Left lobe of liver (tissue), 1 donor: ENCODE data around the gene LTBR. TPM values are rescaled to one million over a fixed set of nuclear protein-coding genes. Genes with fewer than 3 reads are reported as not detected.

Experiments used
- total RNA-seq: library from RNA; stranded (reverse); gene quantifications from one replicate; pipeline ENCODE4 v1.2.1, GENCODE V29; 2021
- donor health status: DM: no; HTN: yes; CAD: no.

The LTBR gene
- total RNA-seq, 1 donor from 2014 or later, result 106 TPM

Other genes with a start within 250 kb of the LTBR start
- gene CD9, start 183.8 kb upstream of the LTBR start, total RNA-seq, result 21.2 TPM
- gene PLEKHG6, start 73.5 kb upstream of the LTBR start, total RNA-seq, result 5.0 TPM
- 76.0 TPM for gene TNFRSF1A, start 42.1 kb upstream of the LTBR start, total RNA-seq
- gene SCNN1A, start 8.6 kb upstream of the LTBR start, total RNA-seq, result 6.8 TPM
- 0.58 TPM for gene CD27, start 60.8 kb downstream of the LTBR start, total RNA-seq
- 15.8 TPM for gene TAPBPL, start 67.9 kb downstream of the LTBR start, total RNA-seq
- 6.1 TPM for gene VAMP1, start 86.5 kb downstream of the LTBR start, total RNA-seq
- gene MRPL51, start 109.1 kb downstream of the LTBR start, total RNA-seq, result 84.1 TPM
- gene NCAPD2, start 109.9 kb downstream of the LTBR start, total RNA-seq, result 9.0 TPM
- gene GAPDH, start 150.4 kb downstream of the LTBR start, total RNA-seq, result 1,145 TPM
- 8.8 TPM for gene IFFO1, start 171.9 kb downstream of the LTBR start, total RNA-seq
- gene NOP2, start 184.1 kb downstream of the LTBR start, total RNA-seq, result 14.9 TPM
- 87.3 TPM for gene CHD4, start 223.2 kb downstream of the LTBR start, total RNA-seq